Measurements from ENCODE around the gene FTCD.
"Not testable (repeated sequence)": the region's sequence is repeated elsewhere in the genome, so short reads cannot be mapped to it uniquely, and the experiment has no call there.

Gene FTCD

DNA sequence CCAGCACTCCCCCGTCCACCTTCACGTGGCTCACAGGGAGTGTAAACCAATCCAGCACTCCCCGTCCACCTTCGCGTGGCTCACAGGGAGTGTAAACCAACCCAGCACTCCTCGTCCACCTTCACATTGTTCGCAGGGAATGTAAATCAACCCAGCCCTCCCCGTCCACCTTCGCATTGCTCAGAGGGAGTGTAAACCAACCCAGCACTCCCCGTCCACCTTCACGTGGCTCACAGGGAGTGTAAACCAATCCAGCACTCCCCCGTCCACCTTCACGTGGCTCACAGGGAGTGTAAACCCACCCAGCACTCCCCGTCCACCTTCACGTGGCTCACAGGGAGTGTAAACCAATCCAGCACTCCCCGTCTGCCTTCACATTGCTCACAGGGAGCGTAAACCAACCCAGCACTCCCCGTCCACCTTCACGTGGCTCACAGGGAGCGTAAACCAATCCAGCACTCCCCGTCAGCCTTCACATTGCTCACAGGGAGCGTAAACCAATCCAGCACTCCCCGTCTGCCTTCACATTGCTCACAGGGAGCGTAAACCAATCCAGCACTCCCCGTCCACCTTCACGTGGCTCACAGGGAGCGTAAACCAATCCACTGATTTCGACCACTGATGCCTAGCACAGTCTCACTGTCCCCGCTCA, 14.9 kb downstream of the FTCD start:
- DNase-seq (ENCODE audit: low read depth in 2 of 2) = not testable (repeated sequence)

DNA sequence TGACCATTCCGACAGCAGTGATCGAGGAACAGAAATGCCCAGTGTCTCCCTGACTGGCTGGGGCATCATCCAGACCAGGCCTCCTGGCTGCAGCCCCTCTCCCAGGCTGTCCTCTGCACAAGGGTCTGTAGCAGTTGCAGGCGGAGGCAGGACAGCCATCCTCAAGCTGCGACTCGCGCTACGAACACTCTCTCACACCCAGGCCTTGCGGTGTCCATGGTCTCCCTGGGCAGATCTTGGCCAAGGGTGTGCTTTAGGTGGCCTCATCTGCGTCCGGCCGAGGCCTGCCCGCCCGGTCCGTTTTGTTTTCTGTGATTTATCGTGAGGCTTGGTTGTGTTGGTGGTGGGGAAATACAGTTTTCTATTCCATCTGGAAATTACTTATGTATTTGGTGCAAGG, 15.7 kb downstream of the FTCD start:
- DNase-seq (ENCODE audit: low read depth in 2 of 2) = no peak

- no peak for DNase-seq (ENCODE audit: low read depth in 2 of 2)
These were observed 16.9 kb downstream of the FTCD start for GRCh38 chr21:46138383-46138970.

GRCh38 chr21:46137908-46138307, 17.5 kb downstream of the FTCD start:
- no peak for DNase-seq (ENCODE audit: low read depth in 2 of 2)

GRCh38 chr21:46136739-46137349, 18.5 kb downstream of the FTCD start:
- no peak for DNase-seq (ENCODE audit: low read depth in 2 of 2)

DNA sequence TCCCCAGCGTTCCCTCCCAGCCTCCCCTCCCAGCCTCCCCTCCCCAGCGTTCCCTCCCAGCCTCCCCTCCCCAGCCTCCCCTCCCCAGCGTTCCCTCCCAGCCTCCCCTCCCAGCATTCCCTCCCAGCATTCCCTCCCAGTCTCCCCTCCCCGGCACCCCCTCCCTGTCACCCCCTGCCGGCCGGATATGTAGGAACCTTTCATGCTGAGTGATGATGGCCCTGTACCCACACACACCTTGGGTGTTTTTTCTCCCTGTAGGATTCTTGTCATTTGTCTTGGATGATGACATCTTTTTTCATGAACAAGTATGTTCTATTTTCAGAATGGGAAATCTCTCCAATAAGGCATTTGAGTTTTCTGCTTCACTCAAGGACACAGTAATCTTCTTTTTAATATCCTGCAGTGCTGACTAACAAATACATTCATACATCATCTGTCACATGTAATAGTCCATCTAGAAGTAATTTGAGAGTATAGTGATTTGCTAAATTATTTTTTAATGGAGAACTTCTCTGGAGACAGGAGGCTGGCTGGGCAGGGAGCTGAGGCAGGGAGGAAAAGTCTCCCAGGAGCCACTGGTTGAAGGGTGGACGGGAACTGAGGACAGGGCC, 19.5 kb downstream of the FTCD start:
- DNase-seq (ENCODE audit: low read depth in 2 of 2) = no peak

DNA sequence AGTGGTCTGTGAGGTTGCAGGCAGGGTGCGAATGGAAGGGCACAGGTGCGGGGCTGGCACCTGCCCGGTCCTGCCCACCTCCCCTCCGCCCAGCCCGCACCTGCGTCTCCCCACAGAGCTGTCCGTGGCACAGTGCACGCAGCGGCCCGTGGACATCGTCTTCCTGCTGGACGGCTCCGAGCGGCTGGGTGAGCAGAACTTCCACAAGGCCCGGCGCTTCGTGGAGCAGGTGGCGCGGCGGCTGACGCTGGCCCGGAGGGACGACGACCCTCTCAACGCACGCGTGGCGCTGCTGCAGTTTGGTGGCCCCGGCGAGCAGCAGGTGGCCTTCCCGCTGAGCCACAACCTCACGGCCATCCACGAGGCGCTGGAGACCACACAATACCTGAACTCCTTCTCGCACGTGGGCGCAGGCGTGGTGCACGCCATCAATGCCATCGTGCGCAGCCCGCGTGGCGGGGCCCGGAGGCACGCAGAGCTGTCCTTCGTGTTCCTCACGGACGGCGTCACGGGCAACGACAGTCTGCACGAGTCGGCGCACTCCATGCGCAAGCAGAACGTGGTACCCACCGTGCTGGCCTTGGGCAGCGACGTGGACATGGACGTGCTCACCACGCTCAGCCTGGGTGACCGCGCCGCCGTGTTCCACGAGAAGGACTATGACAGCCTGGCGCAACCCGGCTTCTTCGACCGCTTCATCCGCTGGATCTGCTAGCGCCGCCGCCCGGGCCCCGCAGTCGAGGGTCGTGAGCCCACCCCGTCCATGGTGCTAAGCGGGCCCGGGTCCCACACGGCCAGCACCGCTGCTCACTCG, 23.3 kb downstream of the FTCD start:
- no peak for DNase-seq (ENCODE audit: low read depth in 2 of 2)

GRCh38 chr21:46131588-46131837, 23.9 kb downstream of the FTCD start:
- DNase-seq (ENCODE audit: low read depth in 2 of 2) = no peak

DNA sequence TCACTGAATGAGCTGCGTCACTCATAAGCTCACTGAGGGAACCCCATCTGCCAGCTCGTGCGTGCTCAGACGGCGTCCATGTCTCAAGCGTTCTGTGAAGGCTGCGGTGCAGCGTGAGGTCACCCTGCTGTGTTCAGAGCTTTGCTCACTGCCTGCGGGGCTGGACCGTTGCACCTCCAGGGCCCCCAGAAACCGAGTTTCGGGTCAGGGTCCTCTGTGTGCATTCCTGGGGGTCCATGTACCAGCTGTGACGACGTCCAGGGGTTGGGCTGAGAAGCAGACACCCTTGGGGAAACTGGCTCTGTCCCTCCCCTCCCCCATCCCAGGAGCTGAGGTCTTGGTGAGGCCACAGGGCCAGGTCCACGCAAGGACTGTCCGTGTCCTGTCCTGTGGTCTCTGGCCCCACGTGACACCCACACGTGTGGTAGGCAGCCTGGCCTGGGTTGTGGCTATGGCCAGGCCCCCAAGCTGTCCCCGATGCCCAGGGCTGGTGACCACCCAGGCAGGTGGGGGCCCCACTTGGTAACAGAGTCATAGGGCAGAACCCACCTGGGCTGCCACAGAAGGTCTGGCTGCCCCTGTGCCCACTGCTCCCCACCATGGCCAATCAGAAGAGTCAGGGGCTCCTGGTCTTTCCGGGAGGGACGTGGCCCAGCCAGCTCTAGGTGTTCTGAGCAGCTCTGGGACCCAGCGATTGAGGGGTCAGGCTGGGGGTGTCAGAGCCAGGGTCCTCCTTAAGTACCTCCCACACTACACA, 24.4 kb downstream of the FTCD start:
- DNase-seq (ENCODE audit: low read depth in 2 of 2) = no peak

DNA sequence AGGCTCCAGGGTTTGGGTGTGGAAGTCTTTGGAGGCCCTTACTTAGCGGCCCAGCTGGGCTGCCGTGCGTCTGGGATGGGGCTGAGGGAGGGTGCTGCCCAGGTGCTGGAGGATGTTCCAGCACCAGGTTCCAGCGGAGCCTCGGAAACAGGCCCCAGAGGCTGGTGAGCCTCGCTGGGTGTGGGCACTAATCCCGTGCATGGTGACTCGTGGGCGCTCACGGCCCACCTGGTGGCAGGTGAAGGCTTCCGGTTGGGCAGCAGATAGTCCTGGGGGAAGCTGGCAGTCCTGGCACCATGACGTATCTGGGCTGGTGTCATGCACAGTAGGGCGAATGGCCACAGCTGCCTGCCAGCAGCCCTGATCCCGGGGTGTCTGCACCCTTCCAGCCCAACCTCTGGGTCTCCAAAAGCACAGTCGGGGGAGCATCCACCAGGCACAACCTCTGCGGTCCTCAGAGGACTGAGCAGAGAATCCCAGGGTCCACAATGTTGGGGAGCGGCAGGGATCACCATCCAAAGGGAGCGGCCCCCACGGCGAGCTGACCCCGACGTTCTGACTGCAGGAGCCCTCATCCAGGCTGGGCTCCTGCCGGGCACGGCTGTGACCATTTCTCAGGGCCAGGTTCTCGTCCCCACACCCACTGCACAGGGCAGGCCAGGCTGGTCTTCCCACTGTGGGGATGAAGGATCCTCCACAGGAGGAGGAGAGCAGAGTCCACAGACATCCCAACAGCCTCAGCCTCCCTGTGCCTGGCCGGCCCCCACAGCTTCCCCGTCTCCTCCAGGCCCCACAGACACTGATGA, 25.3 kb downstream of the FTCD start:
- DNase-seq (ENCODE audit: low read depth in 2 of 2) = no peak

DNA sequence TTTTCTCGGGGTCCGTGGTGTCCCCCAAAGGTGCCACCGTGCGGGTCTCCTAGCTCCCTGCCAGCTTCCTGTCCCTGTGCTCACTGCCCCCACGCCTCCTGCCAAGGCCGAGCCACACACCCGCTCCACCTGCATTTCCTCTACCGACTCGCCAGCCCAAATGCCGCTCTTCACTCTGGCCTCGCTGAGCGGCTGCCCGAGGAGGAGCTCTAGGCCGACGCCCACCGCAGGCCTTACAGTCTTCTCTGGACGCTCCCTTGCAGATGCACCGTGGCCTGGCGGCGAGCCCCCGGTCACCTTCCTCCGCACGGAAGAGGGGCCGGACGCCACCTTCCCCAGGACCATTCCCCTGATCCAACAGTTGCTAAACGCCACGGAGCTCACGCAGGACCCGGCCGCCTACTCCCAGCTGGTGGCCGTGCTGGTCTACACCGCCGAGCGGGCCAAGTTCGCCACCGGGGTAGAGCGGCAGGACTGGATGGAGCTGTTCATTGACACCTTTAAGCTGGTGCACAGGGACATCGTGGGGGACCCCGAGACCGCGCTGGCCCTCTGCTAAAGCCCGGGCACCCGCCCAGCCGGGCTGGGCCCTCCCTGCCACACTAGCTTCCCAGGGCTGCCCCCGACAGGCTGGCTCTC, 26.3 kb downstream of the FTCD start:
- DNase-seq (ENCODE audit: low read depth in 2 of 2) = no peak

- DNase-seq (ENCODE audit: low read depth in 2 of 2) = no peak
These were observed 27.1 kb downstream of the FTCD start for GRCh38 chr21:46128106-46128932.

DNA sequence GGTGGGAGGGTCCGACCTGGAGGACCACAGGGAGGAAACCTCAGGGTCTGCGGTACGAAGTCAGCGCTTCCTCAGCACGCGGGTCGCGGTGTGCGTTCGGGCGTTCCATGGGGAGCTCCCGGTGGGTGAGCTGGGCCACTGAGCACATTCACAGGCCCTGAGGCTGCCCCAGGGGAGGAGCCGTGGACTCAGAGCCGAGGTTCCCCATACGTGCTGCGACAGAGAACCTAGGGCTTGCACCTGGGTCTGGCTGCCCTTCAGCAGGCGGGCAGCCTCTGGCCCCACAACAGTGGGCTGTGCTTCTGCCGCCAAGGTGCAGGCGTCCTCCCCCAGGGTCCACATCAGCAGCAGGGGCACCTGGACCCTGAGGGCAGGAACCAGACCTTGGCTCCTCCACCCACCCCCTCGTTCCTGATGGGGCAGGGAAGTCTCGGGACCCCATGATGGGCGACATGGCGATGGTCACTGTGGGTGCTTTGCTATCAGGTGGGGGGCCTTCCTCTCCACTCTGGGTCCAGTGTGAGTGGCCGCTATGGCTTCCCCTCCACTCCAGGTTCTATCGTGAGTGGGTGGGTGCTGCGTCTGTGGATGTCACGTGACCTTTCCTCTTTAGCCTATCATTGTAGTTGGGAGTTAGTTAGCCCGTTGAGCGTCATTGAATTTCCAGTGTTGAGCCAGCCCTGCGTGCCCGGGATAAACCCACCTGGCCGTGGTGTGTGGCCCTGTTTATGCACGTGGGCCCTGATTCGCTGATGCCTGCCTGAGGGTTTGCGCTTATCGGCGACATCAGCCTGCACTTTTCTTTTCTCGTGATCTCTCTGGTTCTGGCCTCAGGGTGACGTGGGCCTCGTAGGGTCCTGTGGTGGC, 27.9 kb downstream of the FTCD start:
- DNase-seq (ENCODE audit: low read depth in 2 of 2) = no peak

GRCh38 chr21:46126309-46127238, 28.8 kb downstream of the FTCD start:
- DNase-seq (ENCODE audit: low read depth in 2 of 2) = no peak

DNA sequence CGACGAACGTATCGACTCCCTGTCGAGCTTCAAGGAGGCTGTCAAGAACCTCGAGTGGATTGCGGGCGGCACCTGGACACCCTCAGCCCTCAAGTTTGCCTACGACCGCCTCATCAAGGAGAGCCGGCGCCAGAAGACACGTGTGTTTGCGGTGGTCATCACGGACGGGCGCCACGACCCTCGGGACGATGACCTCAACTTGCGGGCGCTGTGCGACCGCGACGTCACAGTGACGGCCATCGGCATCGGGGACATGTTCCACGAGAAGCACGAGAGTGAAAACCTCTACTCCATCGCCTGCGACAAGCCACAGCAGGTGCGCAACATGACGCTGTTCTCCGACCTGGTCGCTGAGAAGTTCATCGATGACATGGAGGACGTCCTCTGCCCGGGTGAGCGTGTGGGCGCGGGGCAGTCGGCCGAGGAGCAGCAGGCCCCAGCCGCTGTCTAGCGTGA, 29.5 kb downstream of the FTCD start:
- DNase-seq (ENCODE audit: low read depth in 2 of 2) = no peak

- no peak for DNase-seq (ENCODE audit: low read depth in 2 of 2)
These were observed 30.2 kb downstream of the FTCD start for GRCh38 chr21:46124926-46125845.
